ENCODE results near the gene NUB1.

GRCh38 chr7:151376218-151376902, 34.7 kb downstream of the NUB1 start:
- TF ChIP-seq CTCF (IDR thresholded peaks at IDR 0.05), result no peak
- no peak for TF ChIP-seq POLR2A (IDR thresholded peaks at IDR 0.05)
- TF ChIP-seq POLR2AphosphoS5 (IDR thresholded peaks at IDR 0.05), result no peak
